Kidney glomerular epithelial cell (primary cell): Measurements from ENCODE around the gene UAP1L1.
"Not testable (repeated sequence)": the region's sequence is repeated elsewhere in the genome, so short reads cannot be mapped to it uniquely, and the experiment has no call there.

Experiments
- DNase-seq: peaks from one replicate; lab custom pipeline; 2025; lab: John Stamatoyannopoulos, UW

UAP1L1 gene

GRCh38 chr9:137114613-137115393, 37.5 kb downstream of the UAP1L1 start, which contains the start of gene DPP7:
Gene DPP7, minus strand, starts transcription at chr9:137114733. Its CDS starts 20 bp downstream, at chr9:137114713.
- DNase-seq, result no peak

DNA sequence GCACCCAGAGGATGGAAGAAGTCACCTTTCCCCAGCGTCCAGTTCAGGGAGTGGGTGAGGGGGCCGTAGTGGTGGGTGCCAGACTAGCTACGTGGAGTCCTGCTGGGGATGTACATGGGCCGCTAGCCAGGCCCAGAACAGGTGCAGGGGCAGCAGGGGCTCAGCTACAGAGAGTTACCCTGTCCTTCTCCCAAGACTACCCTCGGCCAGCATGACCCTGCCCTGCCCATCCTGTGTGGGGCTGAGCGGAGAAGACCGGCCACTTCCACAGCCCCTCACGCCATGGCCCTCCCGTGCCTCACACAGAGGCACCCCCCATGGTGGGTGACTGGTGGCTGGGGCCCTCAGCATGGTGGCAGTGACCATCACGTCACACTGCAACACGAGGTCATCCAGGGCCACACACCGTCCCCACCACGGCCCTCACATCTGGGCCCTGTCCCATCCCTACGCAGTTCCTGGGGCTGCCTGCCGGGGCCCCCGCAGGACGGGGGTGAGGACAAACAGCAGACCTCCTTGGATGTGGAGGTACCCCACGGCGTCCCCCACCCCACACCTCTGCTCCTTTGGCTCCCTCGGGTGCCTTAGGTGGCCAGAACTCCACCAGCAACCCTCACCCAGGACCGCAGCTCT, 38.2 kb downstream of the UAP1L1 start:
- DNase-seq, result no peak

GRCh38 chr9:137116027-137116507, 38.8 kb downstream of the UAP1L1 start:
- no peak for DNase-seq

GRCh38 chr9:137116728-137117127, 39.4 kb downstream of the UAP1L1 start:
- DNase-seq, result no peak

DNA sequence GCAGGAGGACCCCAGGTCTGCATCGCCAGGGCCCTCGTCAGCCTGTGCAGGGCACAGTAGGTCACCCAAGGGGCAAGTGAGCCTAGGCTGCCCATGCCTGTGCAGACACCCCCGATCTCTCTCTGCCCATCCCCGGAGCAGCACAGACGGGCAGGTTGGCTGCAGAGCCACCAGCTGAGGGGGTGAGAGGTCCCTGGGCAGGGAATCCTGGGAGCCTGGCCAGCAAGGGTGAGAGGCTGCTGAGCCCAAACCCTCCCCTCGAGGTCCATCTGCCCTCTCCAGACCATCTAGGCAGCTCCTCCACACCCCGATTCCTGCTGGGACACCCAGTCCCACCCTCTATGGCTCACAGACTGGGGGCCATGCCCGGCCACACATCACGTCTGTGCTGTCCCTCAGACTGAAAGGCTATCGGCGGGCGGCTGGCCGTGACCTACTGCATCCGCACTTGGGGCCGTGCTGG, 40.0 kb downstream of the UAP1L1 start:
- DNase-seq, result no peak

- not testable (repeated sequence) for DNase-seq
These were observed 40.8 kb downstream of the UAP1L1 start for GRCh38 chr9:137118092-137118603.

- DNase-seq, result not testable (repeated sequence)
These were observed 44.8 kb downstream of the UAP1L1 start for GRCh38 chr9:137121927-137122795.

DNA sequence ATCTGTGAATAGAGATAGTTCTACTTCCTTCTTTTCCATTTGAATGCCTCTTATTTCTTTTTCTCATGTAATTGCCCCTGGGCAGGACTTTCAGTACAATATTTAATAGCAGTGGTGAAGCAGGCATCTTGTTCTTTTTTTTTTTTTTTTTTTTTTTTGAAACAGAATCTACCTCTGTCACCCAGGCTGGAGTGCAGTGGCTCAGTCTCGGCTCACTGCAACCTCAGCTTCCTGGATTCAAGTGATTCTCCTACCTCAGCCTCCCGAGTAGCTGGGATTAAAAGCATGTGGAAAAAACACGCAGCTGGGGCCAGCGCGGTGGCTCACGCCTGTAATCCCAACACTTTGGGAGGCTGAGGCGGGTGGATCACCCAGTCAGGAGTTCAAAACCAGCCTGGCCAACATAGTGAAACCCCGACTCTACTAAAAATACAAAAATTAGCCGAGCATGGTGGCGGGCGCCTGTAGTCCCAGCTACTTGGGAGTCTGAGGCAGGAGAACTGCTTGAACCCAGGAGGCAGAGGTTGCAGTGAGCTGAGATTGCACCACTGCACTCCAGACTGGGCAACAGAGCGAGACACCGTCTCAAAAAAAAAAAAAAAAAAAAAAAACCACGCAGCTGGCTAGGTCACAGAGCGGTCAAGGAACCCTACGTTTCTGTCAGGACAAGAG, 45.6 kb downstream of the UAP1L1 start:
- DNase-seq, result not testable (repeated sequence)

- no peak for DNase-seq
These were observed 46.1 kb downstream of the UAP1L1 start for GRCh38 chr9:137123468-137123837.

DNA sequence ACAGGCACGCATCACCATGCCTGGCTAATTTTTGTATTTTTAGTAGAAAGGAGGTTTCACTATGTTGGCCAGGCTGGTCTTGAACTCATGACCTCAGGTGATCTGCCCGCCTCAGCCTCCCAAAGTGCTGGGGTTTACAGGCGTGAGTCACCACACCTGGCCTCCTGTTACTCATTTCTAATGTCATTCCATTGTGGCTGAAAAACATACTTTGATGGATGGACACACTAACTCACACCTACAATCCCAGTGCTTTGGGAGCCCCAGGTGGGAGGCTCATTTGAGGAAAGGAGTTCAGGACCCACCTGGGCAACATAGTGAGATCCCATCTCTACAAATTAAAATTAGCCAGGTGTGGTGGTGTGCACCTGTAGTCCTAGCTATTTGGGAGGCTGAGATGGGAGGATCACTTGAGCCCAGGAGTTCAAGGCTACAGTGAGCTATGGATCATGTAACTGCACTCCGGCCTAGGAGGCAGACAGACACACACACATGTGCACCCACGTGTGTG, 46.7 kb downstream of the UAP1L1 start:
- not testable (repeated sequence) for DNase-seq

GRCh38 chr9:137126786-137127185, 49.5 kb downstream of the UAP1L1 start:
- DNase-seq, result no peak

GRCh38 chr9:137127301-137128157, 50.2 kb downstream of the UAP1L1 start:
- no peak for DNase-seq

- DNase-seq, result no peak
These were observed 51.0 kb downstream of the UAP1L1 start for GRCh38 chr9:137128158-137128861.

GRCh38 chr9:137128862-137129455, 51.6 kb downstream of the UAP1L1 start:
- peak; percentile 10 for DNase-seq

- peak; percentile 85 for DNase-seq
These were observed 52.3 kb downstream of the UAP1L1 start for GRCh38 chr9:137129456-137130175.

GRCh38 chr9:137130176-137130755, 52.9 kb downstream of the UAP1L1 start:
- no peak for DNase-seq
